HG03521 (cell line): ENCODE measurements around the gene CAMK2B.

ENCODE experiments used
- ATAC-seq: cut with Tn5 transposase; IDR thresholded peaks from one replicate; pipeline ENCODE4 v1.9.1; 2021; ENCODE audit warnings: mild to moderate bottlenecking, moderate library complexity; ENCODE audit not compliant: unreplicated experiment

CAMK2B gene

GRCh38 chr7:44258865-44259546, 66.4 kb downstream of the CAMK2B start:
- ATAC-seq, result no peak

DNA sequence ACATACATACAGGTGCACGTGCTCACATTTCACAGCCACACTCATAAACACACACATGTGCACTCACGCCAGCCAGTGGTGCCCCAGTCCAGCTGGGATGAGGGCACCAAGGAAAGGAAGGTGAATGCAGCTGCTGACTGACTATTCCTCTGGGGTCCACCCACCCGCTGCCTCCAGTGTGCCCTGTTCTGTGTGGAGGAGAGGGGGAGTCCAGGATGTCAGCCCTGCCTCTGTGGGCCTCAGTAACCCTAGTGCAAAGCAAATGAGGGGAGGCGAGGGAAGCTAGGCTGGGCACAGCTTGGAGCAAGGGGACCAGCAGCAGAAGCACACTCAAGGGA, 67.0 kb downstream of the CAMK2B start:
- no peak for ATAC-seq

GRCh38 chr7:44257618-44258422, 67.6 kb downstream of the CAMK2B start:
- peak; percentile 85 for ATAC-seq

- ATAC-seq, result no peak
Observed at GRCh38 chr7:44257213-44257612, 68.2 kb downstream of the CAMK2B start.

DNA sequence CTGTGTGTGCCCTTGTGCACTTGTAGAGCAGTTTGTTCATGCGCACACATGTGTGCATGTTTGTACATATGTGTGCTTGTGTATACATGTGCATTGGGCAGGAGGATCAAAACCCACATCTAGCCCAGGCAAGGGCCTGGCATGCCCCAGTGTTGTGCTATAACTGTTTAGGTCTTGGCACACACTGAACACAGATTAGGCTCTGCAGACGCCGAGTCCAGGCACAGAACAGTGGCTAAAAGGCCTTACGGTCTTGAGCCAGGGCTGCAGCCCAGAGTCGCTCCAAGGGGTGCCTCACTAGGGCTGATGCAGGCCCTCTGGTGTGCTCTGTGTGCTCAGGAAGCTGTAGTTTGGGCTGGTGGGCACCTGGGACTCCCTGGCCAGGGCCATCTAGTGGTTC, 68.9 kb downstream of the CAMK2B start:
- ATAC-seq, result no peak

GRCh38 chr7:44251881-44252280, 73.5 kb downstream of the CAMK2B start:
- ATAC-seq, result no peak

- no peak for ATAC-seq
Observed at GRCh38 chr7:44251269-44251668, 74.1 kb downstream of the CAMK2B start.

GRCh38 chr7:44249639-44250234, 75.7 kb downstream of the CAMK2B start:
- ATAC-seq, result no peak

- ATAC-seq, result no peak
Observed at GRCh38 chr7:44247868-44248651, 77.3 kb downstream of the CAMK2B start.

GRCh38 chr7:44246396-44247113, 78.8 kb downstream of the CAMK2B start:
- ATAC-seq, result no peak

- no peak for ATAC-seq
Observed at GRCh38 chr7:44244282-44244681, 81.1 kb downstream of the CAMK2B start.

DNA sequence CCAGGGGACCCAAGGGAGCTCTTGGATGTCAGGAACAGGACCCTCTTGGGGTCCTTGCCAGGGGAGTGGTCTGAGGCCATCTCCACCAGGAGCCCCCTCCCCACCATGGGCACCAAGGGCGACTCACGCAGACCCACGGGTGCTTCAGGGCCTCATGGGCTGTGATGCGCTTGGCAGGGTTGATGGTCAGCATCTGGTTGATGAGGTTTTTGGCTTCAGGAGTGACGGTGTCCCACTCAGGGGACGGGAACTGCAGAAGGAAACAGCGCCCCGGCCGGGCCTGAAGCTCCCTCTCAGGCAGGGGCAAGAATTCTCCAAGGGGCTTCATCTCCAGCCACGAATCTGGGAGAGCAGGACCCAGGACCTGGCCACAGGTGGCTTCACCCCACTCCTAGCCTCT, 83.3 kb downstream of the CAMK2B start:
- no peak for ATAC-seq

- peak; percentile 68 for ATAC-seq
Observed at GRCh38 chr7:44240983-44241510, 84.3 kb downstream of the CAMK2B start.

- no peak for ATAC-seq
Observed at GRCh38 chr7:44240376-44240775, 85.0 kb downstream of the CAMK2B start.

DNA sequence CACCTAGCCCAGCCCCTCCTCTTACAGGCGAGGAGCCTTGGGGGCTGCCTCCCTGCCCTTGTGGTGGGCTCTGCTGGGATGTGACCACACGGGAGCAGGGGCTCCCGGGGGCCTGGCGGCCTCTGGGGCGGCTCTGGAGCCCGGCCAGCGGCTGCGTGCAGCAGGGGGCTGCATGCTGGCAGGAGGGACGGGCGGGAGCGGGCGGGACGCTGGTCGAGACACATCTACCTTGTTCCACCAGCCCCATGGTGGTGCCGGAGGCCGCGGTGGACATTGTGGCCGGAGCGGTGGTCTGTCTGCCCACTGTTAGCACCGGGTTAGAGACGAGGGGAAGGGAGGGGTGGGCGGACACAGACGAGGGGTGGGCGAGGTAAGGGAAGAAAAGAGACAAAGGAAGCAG, 86.0 kb downstream of the CAMK2B start:
- no peak for ATAC-seq

DNA sequence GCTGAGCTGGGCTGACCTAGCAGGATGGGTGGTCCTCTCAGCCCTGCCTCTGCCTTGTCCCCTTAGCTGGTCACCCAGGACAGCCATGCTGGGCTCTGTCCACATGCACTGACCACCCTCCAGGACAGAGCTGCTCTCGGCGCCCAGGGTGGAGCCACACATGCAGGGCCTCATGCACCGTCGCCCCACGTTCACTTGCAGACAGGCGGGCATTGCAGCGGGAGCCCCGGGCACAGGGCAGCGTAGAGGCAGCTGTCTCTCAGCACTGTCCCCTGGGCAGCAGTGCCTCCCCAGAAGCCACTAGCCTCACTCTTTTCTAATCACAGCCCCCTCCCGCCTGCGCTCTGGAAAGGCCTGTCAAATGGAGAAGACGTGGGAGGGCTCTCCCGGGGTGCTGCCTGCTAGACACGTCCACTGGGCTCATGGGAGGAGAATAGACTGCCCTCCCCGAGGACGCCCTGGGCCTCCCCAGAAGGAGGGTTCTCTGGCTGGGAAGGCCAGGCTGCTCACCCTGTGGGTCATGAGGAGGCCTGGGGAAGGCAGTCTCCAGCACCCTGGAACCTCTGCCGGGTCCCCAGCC, 87.2 kb downstream of the CAMK2B start:
- no peak for ATAC-seq

- ATAC-seq, result no peak
Observed at GRCh38 chr7:44237696-44238095, 87.7 kb downstream of the CAMK2B start.

DNA sequence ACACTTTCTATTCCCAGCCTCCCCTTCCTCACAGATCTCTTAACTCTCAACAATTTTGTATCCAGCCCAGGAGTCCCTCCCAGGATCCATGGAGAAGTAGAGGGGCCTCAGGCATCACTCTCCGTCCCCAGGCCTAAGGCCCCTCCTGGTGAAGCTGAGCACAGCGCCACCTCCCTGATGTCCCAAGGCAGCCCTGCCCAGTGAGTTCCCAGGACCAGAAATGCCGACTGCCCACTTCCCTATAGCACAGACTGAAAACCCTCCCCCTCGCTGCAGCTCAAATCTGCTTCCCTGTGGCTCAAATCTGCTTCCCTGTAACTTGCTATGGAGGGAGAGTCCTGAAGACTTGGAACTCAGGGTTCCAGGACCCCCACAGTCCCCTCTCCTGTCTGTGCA, 89.1 kb downstream of the CAMK2B start:
- no peak for ATAC-seq

- ATAC-seq, result no peak
Observed at GRCh38 chr7:44235582-44236332, 89.6 kb downstream of the CAMK2B start.
